Skin of body (tissue), 1 donor: ENCODE results near the gene KRT6A. TPM values are rescaled to one million over a fixed set of nuclear protein-coding genes. Genes with fewer than 3 reads are reported as not detected.

Experiments used
- total RNA-seq: library from RNA; depleted of rRNA; stranded (reverse); fragments of >200 nt; gene quantifications from one replicate; pipeline ENCODE4 v1.2.3, GENCODE V29; 2014

Gene KRT6A
- total RNA-seq, 1 donor from 2014 or later: 333 TPM

Other genes starting within 250 kb of the KRT6A start
- gene KRT86, start 218.6 kb downstream of the KRT6A start, total RNA-seq: 40.8 TPM
- gene KRT81, start 201.7 kb downstream of the KRT6A start, total RNA-seq: 27.8 TPM
- 18.8 TPM for gene KRT83, start 171.9 kb downstream of the KRT6A start, total RNA-seq
- 98.6 TPM for gene KRT85, start 125.8 kb downstream of the KRT6A start, total RNA-seq
- 0.10 TPM for gene KRT84, start 107.6 kb downstream of the KRT6A start, total RNA-seq
- 15.8 TPM for gene KRT82, start 86.9 kb downstream of the KRT6A start, total RNA-seq
- 84.8 TPM for gene KRT75, start 58.9 kb downstream of the KRT6A start, total RNA-seq
- gene KRT6B, start 41.1 kb downstream of the KRT6A start, total RNA-seq: 204 TPM
- 3.5 TPM for gene KRT6C, start 19.5 kb downstream of the KRT6A start, total RNA-seq
- gene KRT5, start 27.1 kb upstream of the KRT6A start, total RNA-seq: 1,515 TPM
- gene KRT71, start 59.9 kb upstream of the KRT6A start, total RNA-seq: 454 TPM
- 133 TPM for gene KRT74, start 80.6 kb upstream of the KRT6A start, total RNA-seq
- 12.0 TPM for gene KRT72, start 108.2 kb upstream of the KRT6A start, total RNA-seq
- 22.2 TPM for gene KRT73, start 125.3 kb upstream of the KRT6A start, total RNA-seq
- gene KRT2, start 159.0 kb upstream of the KRT6A start, total RNA-seq: 12.1 TPM
- gene KRT1, start 187.2 kb upstream of the KRT6A start, total RNA-seq: 791 TPM
- 110 TPM for gene KRT77, start 210.3 kb upstream of the KRT6A start, total RNA-seq